Stimulated activated CD8-positive, alpha-beta memory T cell treated with anti-CD3 and anti-CD28 coated beads, Interleukin-15, amount 100 ng/mL, for 24 hours (primary cell): ENCODE results near the gene DDX27.

Experiments
- DNase-seq: peaks from one replicate; pipeline ENCODE4 v3.0.0-alpha.2; 2020; ENCODE audit warnings: low read depth

DDX27 gene

DNA sequence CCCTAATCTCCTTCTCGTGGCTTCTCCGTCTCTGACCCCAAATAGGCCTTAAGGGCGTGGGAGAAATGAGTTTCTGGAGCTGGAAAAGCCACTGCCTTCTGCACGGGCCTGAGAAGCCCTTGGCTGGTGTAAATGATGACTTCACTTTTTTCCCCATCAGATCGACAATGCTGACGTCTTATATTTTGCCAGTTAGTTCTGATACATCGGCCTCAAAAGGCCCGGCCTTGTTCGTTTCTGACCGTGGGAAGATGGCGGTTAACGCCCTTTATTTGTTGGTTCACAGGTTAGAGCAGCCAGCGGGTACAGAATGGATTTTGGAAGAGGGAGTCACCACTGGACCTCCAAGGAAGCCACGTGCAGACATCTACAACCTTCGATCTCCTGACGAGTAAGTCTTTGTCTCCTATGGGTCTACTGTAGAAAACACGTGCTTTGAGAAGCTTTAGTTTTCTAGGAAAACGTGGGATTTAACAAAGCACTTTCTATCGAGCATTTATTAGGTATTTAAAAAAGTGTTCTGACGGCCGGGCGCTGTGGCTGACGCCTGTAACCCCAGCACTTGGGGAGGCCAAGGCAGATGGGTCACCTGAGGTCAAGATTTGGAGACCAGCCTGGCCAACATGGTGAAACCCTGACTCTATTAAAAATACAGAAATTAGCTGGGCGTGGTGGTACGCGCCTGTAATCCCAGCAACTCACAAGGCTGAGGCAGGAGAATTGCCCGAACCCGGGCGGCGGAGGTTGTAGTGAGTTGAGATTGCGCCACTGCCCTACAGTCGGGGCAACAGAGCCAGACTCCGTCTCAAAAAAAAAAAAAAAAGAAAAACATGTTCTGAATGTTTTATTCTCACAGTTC is 59.8 kb downstream of the DDX27 start:
- DNase-seq, result no peak

DNA sequence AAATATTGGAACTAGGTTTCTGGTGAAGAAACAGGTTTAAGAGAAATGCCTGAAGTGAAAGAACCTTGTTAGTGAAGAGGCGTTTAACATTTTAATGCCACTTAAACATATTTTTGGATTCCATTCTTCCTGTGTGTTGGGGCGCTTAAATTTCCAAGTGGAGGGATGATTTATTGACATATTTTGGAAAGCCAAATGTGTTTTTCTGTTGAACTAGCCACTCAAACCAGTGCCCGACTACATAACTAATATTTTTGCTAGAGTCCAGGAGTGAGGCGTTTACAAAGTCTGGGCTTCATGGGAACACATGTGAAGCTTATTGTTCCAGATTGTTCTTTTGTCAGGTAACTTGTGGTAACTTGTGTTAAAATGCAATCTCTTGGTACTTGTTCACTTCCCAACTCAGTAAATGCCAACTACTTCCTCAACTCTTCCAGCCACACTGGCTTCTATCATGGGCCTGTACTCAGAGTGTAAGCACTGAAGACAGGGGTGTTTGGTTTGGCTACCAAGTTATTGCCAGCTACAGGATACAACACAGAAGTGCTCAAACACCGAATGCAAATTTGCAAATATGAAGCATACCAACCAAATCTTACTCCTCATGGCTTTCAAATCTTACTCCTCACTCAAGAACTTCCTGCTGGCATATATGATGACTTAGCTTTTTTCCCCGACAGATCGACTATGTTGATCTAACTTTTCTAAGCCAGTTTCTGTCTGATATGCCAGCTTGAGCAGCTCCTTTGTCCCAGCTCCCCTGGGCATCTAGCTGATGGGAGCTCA is 60.7 kb downstream of the DDX27 start:
- no peak for DNase-seq

DNA sequence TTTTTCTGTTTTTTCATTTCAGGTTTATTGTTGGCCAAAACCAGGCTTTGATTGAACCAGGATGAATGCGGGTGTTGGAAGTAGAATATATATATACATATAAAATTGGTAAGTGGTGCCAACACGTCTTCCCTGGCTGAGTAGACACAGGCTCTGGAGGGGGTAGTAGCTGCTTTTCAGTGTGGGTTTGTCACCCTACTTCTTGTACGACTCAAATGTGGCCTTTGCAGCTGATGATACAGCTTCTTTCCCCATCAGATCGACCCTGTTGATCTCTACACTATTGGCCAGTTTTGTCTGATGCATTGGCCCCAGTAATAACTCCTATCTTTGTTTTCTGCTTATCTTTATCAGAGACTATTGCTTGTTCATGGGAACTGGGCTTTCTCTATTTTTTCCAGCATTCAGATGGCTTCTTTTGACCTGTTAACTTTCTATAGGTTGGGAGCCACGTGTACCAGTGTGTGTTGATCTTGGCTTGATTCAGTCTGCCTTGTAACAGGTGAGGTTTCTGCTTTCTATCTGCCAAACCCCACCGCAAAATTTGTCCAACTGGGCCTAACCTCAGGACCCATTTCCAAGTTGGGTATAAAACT is 61.3 kb downstream of the DDX27 start:
- no peak for DNase-seq

DNA sequence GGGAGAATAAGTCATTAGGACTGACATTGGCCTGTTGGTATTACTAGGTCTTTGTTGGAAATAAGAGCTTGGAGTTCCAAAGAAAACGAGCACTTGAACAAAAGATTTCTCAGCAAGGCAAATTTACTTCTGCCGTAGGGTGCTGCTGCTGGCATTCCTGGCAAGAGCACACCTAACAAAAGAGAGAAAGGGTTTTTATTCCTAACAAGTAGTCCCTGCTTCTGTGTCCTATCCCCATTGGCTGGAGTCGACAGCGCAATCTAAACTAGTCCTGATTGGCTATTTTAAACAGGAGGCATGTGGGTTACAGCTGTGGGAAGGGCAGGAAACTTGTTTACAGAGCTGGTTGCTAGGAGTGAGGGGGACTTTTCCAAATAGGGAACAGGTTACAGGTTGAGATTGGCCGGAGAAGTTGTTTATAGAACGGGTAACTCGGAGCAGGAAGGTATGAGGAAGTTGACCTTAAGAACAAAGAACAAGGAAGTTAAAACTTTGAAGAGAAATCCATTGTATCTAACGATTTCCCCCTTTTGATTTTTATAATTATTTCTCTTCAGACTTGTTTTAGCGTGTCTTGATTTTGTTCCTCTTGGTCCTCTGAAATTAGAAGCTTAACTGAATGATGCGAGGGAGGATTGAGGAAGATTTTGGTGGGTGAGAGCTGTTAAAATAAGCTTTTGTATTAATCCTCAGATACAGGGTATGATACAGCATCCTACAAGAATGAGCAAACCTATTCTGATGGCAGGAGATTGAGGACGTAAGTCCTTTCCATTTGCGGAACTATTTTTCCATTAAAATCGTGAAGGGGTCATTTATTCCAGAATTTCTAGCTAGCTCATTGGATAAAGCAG is 62.1 kb downstream of the DDX27 start:
- DNase-seq, result no peak

DNA sequence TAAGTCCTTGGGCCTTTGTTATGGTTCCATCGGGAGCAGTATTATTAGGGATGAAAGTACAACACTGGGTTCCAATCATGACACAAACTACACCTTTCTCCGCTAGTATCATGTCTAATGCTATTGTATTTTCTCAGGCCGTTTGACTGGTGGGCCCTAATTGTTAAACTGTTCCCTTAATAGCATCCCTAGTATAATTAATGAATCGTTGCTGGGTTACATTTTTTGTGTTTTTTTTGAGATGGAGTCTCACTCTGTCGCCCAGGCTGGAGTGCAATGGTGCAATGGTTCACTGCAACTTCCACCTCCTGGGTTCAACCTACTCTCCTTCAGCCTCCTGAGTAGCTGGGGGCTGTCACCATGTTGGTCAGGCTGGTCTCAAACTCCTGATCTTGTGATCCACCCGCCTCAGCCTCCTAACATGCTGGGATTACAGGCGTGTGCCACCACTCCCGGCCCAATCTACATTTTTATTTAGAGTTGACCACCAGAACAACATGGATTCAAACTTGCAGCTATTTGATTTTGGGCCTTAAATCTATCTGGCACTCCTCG is 62.8 kb downstream of the DDX27 start:
- no peak for DNase-seq

DNA sequence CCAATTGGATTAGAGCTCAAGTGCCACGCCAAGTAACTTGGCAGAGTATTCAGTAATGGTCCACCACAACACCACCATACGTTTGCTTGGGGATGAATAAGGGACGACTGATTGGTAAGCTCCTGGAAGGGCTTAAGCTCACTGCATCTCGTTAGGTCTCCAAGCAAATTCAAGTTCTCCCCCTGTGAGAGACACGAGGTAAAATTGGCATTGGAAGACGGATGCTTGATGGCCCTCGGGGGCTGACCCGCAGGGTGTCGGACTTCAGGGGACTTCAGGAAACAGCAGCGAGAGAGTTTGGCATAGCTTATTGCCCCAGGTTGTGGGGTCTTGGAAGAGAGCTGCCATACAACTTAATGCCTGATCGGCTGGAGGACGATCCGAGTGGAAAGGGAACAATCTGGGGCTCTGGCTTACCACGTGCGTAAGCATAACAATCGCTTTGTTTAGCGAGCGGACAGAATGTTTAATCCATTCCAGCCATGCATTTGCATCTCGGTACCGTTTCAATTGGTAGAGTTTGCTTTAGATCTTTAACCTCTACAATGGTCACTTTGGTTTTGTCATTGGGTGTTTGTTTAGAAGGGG is 63.5 kb downstream of the DDX27 start:
- no peak for DNase-seq

DNA sequence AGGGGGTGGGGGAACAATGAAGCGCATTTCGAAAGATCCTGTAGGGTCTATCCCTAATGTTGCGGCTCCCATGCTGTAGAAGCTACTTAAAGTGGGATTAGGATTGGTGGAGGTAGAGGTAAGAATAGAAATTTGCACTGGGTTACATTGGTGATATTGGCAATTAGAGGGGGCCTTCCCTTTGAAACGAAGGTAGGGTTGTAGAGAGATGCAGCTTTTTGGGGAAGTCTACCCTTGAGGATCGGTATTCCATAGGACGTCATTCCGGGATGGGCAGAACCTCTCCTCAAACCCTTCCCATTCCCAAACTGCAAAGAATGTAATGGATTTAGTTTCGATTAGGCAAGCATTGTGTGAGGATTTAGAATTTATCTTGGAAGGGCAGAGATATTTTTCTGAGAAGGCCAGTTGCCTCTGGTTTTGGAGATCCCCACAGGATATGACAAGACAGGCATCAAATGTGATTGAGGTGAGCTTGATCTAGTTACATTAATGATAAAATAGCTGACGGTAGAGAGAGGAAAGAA is 64.0 kb downstream of the DDX27 start:
- no peak for DNase-seq

DNA sequence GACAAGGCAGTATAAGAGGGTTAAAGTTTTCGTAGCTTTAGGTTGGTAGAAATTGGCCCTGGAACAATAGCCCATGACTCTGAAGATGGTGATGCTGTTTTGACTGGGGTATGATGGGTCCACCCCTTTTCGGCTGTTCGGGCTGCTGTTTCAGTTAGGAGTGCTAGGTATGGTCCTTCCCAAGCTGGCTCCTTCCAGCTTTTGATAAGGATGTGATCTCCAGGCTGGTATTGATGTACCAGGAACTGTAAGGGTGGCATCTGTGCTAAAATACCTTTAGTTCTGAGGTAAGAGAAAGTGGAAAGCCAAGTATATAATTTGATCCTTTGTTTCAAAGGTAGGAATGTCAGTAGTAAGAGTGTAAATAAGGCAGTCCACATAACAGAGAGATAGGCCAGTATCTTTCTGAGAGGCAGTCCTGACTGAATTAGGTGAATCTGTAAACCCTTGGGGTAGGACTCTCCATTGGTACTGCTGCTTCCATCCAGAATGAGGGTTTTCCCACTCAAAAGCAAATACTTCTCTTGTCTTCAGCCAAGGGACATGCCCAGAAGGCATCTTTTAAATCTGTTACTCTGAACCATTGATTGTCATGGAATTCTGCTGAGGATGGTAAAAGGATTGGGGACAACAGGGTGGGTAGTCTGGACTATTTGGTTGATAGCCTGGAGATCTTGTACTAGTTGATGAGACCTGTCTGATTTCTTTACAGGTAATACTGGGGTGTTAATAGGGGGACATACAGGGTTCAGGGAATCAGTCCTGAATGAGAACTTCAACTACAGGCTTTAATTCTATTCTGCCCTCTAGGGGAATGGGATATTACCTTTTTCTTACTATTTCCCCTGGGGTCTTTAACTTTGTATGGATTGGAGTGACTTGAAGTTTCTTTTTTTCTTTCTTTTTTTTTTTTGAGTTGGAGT is 64.7 kb downstream of the DDX27 start:
- DNase-seq, result no peak

DNA sequence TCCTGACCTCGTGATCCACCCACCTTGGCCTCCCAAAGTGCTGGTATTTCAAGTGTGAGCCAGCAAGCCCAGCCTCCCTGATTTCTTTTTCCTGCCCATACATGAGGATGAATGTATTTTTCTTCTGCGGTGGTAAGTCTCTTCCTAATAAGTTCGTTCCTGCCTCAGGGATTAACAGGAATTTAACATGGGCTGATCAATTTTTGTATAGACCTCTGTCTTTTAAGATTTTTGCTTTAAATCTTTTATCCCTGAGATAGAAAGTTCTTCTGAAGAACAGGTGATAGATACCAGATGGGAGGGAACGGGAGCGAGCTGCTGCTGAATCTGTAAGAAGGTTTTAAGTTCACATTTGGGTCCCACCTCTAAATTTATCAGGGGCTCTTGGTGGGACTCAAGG is 65.6 kb downstream of the DDX27 start:
- no peak for DNase-seq

DNA sequence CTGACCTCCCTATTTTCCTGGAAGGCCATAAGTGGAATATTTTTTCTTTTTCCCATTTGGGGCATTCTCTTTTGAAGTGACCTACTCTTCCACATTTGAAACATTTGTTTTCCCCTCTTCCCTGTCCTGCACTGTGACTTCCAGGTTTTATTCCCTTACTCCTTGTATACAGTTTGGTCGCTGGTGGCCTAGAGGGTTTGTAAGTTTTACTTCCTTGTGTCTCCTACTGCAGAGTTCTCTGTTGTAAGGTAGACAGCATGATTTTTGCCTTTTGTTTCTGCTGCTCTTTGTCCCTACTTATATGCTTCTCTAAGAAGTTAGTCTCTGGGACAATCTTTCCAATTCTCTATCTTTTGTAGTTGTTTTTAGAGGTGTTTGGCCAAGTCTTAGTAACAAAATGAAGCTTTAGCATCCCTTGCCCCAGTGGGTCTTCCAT is 66.0 kb downstream of the DDX27 start:
- DNase-seq, result no peak

DNA sequence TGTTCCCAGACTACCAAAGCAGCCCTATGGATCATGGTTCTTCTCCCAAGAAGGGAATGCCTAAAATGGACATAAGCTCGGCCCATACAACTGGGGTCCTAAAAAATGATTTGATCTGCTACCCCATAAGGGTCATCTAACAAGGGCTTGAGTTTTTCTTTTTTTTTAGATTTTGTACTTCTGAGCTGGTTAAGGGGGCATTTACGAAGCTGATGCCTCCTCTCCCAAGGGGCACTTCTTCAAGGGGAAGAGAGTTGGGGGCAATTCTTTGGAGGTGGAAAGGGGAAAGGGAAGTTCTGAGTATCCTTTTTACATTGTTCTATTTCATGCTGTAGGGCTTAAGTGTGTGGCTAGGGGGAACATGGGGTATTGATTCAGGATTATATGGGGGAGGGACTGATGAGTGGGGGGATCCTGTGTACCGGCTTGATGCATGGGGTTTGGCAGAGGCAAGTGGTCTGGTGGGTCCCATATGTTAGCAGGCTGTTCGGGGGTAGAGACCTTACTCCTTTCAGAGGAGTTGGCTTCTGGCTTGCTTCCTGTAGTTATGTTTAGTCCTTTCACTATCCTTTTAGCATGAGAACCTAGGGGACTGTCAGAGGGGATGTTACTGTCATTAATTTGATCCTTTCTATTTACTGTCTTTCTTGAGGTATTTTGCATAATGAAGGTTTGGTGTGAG is 66.7 kb downstream of the DDX27 start:
- DNase-seq, result no peak

DNA sequence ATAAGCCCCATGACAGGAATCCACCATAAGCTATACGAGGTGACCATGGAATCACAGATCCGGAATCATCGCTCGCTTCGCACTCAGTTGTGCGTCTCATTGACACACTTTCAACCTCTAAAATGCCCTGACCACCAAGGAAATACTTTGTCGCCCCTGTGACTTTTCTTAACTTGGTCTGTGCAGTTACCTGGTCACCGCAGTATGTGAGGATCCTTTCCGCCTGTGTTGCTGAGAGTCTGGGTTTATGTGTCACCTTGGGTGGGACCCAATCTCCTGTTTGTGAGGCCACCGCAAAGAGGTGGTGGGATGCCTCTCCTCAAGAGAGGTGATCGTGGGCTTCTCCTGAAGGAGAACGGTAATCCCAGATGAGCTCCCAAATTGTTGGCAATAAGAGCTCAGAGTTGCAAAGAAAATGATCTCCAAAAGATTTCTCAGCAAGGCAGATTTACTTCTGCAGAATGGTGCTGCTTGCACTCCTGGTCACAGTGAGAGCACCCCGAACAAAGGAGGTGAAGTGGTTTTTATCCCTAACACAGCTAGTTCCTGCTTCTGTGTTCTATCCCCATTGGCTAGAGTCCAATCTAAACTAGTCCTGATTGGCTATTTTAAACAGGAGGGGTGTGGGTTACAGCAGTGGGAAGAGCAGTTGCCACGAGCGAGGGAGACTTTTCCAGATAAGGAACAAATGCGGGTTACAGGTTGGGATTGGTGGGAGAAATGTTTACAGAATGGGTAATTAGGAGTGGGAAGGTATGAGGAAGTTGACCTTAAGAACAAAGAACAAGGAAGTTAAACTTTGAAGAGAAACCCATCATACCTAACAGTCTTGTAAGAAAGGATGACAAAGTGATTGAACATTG is 67.7 kb downstream of the DDX27 start:
- no peak for DNase-seq

DNA sequence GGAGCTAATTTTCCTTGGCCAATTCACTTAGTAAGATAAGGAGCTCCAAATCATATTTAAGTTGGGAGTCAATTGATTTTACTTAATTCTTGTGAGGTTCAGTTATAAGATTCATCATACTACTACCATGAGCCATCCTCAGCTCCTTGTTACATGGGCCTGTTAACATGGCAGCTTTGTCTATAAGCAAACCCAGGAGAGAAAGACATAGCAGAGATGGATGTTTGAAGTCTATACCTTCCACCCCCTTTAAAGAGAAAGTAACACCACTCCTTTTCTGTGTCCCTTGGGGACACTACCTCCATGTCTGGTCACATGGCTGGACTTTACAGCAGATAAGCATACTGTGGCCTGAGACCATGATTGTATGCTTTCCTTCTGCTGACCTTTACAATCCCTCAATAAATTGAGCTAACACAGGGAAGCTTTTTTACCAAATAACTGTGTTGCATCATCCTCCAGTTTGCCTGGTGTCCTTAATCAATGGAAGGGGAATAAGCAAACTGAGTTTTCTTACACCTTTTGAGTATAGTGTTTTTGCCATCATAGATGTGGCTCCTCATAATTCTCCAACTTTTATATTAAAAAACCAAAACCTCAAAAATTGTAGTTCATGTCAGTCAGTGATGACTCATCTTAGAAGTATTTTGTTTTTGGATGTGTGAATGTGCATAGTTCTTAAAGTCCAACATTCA is 68.5 kb downstream of the DDX27 start:
- no peak for DNase-seq

DNA sequence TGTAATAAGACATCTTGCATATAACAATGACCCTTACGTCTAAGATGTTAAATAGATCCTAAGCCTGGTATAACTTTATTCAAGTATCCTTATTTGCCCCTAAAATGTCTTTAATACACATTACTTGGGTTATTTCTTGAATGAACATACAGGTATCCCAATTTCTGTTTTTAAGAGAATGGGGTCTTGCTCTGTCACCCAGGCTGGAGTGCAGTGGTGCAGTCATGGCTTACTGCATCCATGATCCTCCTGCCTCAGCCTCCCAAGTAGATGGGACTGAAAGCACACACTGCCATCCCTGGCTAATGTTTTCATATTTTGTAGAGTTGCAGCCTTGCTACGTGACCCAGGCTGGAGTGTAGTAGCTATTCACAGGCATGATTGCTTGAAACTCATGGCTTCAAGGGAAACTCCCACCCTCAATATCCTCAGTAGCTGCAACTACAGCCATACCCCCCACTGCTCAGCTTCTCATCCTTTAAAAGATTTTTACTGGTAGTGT is 69.1 kb downstream of the DDX27 start:
- no peak for DNase-seq

DNA sequence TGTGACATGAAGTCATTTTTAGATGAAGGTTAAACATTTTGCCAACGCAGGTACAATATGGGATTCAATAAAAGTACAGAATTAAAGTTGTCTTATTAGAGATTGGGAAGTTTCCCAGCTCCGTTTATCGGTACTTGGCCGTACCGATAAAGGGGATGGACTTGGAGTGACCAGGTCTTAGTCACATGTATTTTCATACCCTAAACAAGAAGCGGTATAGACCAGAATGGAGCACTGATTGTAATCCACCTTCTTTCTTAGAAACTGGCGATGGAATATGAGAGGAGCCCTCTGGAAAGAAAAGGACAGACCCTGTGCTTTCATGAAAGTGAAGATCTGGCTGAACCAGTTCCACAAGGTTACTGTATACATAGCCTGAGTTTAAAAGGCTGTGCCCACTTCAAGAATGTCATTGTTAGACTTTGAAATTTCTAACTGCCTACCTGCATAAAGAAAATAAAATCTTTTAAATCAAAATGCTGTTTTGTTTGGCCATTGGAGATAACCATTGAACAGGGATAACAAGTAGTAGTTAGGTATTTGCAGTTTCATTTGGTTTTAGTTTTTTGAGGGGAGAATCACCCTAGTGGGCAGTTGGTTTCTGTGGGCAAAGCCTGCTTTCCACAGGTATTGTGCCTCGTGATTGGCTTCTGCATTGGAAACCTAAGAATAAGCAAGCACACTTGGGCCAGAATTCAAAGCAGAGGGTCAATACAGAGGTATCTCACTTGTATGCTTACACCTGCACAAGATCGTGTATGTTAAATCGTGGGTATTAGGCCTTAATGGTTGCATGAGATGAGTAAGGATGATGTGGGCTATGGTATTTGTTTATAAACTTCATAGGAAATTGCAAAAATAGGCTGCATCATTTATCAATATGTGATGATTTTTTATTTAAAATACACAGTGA is 69.8 kb downstream of the DDX27 start:
- no peak for DNase-seq

DNA sequence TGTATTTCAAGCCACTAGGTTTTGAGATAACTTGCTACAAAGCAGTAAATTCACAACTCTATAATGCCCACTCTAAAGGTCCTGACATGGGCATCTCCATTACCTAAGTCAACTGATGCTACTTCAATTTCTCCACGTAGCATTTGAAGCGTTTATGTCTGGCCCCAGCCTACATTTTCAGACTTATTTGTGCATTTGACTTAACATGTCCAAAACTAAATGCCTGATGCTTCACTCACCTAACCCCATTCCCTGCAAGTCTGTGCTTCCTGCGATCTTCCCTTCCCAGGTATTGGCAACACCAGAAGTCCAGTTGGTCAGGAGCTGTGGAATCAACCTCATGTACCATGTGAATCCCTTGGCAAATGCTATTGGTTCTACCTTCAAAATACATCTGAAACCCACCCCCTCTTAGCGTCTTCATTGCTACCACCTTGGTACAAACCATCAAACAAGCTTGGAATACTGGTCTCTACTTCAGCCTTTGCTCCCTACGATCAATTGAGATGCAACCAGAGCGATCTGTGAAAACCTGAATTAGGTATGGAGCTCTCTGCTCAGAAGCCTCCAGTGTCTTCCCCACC is 71.5 kb downstream of the DDX27 start:
- no peak for DNase-seq
